Measurements from ENCODE around the gene RALBP1.
A peak's percentile ranks its signal among the peaks of the same experiment; 100 is the strongest.

The RALBP1 gene

DNA sequence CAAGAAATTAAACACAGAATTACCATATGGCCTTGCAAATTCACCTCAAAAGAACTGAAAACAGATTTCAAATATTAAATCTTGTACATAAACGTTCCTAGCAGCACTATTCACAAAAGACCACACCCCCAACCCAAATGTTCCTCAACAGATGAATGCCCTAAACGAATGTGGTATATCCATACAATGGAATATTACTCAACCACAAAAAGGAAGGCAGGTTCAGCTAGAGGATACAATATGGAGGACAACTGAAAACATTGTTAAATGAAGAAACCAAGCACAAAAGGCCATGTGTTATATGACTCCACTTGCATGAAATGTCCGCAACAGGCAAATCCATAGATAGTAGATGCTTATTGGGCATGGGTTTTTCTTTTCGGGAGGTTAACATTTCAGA lies 77.3 kb downstream of the RALBP1 start:
- no peak for DNase-seq

DNA sequence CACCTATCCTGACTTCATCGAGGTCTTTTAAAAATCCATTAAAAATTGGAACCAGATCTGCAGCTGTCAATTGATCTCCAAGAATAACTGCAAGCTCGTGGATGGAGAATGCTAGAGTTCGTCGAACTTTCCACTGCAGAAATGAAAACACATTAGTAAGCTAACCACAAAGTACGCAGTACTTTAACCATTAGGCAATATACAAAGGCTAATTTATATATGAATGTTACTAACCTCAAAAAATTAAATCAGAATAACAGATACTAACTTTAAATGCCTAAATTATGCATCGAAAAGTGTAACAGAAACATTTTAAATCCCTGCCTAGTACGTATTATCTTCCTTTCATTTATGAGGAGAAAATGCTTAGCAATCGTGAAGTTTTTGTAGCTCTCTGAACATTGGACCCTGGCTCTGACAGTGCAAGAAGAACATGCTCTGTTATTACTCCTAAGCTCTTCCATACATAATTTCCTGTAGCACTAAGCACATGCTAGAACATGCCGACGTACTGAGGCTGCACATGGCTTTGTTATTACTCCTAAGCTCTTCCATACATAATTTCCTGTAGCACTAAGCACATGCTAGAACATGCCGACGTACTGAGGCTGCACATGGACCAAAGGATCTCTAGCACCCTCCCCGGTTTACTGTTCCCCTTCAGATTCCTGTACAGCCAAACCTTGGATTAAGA lies 82.1 kb downstream of the RALBP1 start:
- DNase-seq: no peak

DNA sequence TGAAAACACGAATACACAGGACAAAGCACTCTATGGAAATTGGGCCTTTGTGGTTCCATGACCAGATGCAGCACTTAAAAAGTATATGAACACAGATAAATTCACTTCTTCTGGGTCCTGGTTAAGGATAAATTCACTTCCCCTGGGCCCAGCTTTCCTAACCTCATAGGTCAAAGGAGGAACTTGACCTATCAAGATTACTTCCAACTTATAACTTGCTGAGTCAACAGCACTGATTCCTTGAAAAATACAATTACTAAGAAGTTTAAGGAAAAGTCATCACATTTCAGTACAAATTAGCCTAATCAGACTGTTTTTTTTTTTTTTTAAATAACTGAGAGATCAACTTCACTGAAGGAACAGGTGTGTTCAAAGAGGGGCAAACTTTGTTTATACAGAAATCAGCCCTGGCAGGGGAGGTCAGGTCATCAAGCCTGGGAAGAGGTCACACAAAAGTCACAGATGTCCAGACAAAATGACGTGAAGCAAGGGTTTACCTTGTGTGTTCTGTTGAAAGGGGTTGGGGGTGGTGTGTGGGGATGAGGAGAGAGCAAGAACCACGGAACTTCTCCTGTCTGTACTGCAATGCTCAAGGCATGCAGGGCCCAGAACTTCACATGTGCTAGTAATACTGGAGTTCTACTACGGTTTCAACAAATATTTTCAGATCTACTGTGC lies 83.2 kb downstream of the RALBP1 start:
- no peak for DNase-seq

DNA sequence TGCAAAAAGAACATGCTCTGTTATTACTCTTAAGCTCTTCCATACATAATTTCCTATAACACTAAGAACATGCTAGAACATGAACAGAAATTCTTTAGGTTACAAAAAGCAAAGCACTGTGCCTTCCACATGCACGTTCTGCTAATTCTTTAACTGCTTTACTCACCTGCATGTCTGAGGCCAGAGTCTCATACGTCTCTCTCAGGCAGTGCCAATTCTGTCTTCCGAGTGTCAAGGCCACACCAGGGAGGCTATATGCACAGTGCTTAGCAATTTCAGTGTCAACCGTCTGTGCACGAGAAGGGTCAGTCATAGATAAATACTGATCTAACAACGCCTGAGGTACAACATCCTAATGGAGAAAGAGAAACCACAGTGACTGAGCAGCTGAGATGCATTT lies 83.9 kb downstream of the RALBP1 start:
- DNase-seq: no peak

DNA sequence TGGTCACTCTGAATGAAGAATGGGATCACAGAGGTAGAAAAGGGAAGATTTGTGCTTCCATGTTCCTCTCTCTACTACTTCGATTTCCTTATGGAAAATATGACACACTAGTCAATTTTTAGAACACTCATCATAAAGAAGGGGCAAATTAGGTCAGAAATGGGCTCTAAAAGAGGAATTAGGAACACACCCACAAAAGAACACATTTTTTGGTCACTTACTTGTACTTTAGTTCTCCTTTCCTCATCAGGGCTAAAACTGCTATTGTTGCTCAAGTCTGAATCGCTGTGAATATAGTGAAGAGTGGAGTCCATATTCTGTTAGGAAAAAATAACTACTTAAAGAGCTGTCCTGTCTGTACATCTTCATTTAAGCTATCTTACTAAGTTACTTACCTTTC lies 86.4 kb downstream of the RALBP1 start:
- DNase-seq: no peak

DNA sequence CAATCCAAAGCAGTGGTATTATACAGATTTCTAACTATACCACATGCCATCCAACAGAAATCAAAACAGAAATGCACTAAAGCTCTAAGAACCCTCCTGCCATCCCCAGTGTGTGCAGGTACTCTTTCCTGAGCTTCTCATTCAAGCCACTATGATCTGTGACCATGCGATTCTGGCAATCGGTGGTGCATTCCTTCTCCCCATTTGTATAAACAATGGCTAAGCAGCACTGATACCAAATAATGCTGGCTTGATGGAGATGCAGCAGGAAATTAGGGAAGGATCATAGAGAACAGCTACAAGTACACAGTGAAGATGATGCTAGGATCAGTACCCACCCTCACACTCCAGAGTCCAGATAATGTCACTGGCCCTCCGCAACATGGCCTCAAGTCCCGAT lies 87.3 kb downstream of the RALBP1 start:
- DNase-seq: no peak

DNA sequence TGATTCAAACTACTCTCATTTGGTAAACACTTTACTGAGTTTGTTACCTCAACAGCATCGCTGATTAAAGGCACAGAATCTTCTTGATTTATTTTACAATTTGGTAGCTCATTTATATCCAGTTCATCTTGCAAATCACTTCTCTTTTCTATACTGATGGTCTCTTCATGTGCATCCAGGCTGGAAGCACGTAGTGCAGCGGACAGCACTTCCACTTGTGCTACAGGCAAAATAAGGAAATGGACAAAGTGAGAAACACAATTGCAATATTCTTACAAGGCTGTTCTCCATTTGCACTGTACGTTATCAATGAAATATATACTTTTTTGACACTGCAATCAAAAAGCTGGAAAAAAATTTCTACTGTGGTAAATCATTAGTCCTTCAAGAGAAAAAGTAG lies 88.0 kb downstream of the RALBP1 start:
- no peak for DNase-seq

DNA sequence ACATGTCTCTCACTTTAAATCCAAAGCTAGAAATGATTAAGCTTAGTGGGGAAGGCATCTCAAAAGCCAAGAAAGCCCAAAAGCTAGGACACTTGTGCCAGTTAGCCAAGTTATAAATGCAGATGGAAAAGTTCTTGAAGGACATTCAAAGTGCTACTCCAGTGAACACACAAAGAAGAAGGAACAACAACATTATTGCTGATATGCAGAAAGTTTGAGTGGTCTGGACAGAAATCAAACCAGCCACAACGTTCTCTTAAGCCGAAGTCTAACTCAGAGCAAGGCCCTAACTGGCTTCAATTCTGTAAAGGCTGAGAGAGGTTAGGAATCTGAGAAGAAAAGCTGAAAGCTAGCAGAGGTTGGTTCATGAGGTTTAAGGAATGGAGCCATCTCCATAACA lies 90.1 kb downstream of the RALBP1 start:
- DNase-seq: no peak

DNA sequence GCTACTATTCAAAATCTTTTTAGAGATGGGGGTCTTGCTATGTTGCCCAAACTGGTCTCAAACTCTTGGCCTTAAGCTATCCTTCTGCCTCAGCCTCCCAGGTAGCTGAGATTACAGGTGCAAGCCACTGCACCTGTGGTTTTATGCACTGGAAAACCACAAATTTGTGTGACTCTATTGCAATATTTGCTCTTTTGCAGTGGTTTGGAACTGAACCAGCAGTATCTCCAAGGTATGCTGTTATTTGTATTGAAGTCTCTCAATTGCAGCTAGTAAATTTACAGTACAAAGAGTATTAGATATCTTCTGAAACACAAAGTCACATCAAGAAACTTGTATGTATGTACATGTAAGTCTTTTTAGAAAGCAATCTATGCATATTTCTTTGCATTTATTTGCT lies 92.9 kb downstream of the RALBP1 start:
- DNase-seq: no peak

- no peak for DNase-seq
Observed at GRCh38 chr18:9569178-9569577, 93.9 kb downstream of the RALBP1 start.

- DNase-seq: no peak
Observed at GRCh38 chr18:9570255-9570654, 94.9 kb downstream of the RALBP1 start.

DNA sequence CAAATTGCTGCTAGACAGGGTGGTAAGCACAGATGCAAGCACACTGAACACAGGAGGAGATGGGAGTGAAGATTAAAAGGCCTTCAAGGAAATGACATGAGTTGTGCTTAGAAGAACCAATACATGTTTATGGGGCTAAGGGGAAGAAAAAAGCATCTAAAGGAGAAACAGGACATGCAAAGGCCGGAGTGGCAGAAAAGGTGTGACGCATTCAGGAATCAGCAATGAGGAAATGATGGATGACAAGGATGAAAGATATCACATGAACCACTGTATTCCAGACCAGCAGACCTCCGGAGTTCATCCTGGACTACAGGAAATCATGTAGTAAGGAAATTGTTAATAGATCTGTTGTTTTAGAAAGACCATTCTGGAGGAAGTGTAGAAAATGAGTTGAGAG lies 96.2 kb downstream of the RALBP1 start:
- DNase-seq: no peak

- DNase-seq: no peak
Observed at GRCh38 chr18:9574473-9575115, 99.3 kb downstream of the RALBP1 start.

DNA sequence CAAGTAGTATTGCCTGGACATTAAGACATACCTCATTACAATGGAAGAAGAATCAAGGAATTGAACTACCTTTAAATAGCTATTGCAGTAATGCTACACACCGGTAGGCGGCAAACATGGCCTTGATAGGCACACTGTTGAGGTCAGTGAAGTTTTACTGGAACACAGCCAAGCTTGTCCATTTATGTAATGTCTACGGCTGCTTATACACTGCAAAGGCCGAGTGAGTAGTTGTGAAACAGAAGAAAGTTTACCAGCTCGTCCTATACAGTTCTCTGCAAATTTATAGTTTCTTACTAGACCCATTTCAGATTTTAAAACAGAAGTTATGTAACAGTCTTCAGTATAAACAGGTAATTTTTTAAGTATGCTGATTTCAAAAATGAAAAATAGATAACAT lies 100.2 kb downstream of the RALBP1 start:
- DNase-seq: peak; percentile 80

DNA sequence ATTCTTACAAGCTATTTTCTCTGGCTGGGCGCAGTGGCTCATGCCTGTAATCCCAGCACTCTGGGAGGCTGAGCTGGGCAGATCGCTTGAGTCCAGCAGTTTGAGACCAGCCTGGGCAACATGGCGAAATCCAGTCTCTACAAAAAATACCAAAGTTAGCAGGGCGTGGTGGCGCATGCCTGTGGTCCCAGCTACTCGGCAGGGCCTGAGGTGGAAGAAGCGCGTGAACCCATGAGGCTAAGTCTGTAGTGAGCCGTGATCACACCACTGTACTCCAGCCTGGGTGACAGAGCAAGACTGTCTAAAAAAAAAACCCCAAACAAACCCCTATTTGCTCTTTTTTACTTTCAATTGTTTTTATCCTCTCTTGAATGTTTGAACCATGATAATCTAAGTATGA lies 102.0 kb downstream of the RALBP1 start:
- DNase-seq: peak; percentile 11

- DNase-seq: peak; percentile 28
Observed at GRCh38 chr18:9578306-9578705, 103.0 kb downstream of the RALBP1 start.

DNA sequence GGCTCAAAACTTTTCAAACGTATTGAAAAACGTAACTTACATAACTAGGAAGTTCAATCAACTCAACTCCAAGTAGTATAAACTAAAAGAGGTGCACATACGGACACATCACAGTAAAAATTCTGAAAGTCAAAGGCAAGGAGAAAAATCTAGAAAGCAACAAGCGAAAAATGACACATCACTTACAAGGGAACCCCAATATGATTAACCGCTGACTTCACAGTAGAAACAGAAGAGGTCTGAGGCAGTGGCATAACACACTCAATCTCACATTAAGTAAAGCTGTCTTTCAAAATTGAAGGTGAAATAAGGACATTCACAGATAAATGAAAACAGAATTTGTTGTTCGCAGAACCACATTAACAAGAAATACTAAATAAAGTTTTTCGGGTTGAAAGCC lies 106.4 kb downstream of the RALBP1 start:
- DNase-seq: no peak

GRCh38 chr18:9586814-9587213 lies 111.5 kb downstream of the RALBP1 start:
- DNase-seq: no peak

All from EL (cell line).